ENCODE measurements around the gene COX5A.

COX5A gene

DNA sequence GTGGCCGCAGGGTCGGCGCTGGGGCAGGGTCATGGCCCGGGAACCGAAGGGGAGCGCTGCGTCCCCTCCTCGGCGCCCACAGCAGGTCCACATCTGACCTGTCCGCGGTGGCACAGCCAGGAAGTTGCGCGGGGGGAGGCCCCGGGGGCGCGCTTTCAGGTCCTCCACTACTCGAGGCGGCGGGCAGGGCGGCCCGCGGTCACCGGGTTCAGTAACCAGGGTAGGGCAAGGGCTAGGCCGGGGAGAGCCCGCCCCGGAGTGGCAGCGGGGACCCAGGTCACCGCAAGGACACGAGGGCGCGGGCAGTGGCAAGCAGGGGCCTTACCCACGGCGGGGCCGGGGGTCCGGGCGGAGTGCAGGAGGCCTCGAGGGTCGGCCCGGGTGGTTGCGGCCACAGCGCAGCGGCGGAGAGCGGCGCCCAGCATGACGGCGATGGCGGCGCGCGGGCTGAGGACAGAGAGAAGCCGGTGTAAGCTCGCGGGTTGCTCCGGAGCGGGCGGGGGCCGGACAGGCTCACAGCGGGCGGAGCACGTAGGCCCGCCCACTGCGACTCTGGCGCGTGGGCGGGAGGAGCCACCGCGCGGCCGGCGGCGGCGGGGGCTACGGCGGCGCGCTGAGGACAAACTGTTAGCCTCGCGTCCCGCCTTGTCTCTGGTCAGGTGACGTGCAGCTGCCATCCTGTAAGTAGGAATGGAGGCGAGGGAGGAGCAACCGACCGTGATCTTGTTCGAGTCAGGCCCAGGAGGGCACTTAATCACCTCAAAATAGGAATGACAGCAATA lies at the start of gene COX5A:
TSS of gene COX5A (minus strand) at position 484 of the 782 bp plus-strand sequence. CDS start at position 425, 59 bp downstream.
- DNase-seq = peak in 55 of 56 donors; percentile 58 to 96 (median 88)

GRCh38 chr15:74983725-74984231 lies 45.9 kb upstream of the COX5A start:
- DNase-seq = no peak

- DNase-seq = no peak
Observed at GRCh38 chr15:74982183-74982582, 44.3 kb upstream of the COX5A start.

GRCh38 chr15:74978503-74978902 lies 40.6 kb upstream of the COX5A start:
- peak in 14 of 56 donors; percentile 9 to 60 (median 21) for DNase-seq

DNA sequence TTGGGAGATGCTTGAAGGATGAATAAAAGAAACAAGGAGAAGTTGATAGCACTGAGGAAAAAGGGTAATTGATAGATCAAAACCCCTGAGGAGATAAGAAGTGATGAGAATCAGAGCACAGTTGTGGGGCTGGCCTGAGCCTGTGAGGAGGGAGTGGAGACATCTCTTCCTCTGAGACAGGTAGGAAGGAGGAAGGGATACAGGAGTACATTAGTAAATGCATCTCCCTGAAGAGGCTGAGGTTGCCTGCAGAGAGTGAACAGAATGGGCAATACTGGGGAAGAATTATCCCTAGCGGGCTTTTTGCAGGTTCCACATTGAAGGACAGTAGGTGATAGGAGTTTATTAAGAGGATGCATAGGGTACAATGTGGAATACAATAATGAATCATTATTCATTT lies 40.2 kb upstream of the COX5A start:
- no peak for DNase-seq

DNA sequence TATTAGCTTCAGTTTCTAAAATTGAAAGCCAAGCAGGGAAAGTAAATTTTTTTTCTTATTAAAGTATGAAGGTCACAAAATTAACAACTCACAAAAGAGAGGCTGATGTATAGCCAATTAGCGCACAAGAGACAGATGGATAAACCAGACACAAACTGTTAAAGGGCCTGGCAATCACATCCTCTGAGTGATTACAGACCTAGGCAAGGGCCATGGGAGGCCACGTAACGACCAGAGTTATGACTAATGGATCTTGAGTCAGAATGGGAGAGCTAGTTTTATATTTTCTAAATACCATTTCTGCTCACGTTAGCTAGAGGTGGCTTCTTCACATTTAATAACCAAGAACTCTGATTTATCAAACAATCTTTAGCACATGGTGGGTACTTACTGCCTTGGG lies 39.7 kb upstream of the COX5A start:
- DNase-seq = no peak

DNA sequence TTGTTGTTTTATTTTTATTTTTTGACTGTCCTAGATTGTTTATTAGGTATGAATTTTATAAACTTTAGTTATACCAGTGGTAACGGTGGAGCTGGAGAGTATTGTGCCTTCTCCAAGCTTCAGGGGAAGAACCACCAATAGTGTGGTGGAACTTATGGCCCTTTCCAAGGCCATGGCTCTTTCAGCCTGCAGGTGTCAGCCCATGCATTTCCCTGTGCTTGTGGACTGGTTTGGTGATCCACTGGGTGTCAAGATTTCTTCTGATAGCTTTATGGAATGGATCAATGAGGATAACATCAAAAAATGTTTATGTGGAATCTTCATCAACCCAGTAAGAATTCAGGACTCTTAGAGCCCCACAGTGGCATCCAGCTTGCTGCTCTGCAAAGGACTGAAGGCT lies 38.3 kb upstream of the COX5A start:
- DNase-seq = no peak

- DNase-seq = no peak
Observed at GRCh38 chr15:74967670-74968069, 29.8 kb upstream of the COX5A start.

DNA sequence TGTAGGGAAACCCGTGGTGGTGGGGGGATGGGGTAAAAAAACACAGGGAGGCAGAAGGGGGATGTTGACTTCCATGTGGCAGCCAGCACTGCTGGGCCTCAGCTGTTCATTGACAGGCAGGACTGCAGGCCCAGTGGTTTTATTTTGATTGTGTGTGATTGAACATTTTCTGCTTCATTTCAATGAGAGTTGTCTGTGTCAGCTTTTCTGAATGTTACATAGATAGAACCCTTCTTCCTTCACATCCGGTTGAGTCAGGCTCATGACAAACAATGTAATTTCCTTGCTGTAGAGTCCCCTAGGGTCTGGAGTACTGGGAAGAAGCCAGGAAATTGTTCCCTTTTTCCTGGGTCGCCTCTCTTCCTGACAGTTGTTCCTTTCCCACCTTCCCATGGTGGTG lies 26.9 kb upstream of the COX5A start:
- DNase-seq = no peak

- DNase-seq = no peak
Observed at GRCh38 chr15:74963213-74963612, 25.3 kb upstream of the COX5A start.

DNA sequence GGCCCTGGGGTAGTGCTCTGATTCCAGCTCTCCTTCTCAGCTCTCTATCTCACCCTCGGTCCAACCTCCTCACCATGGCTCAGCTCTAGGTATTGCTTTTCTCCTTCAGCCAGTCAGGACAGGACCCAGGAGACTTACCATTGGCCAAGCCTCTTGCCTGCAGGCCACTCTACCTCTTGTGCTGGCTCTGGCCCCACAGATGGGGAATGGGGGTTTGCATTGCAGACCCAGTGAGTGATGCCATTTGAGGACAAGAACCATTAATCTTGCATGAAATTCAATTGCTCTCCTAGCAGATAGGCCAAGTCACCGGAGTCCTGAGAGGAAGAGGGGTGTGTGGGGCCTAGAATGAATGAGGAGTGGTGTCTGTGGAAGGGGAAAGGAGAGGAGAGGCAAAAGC lies 24.8 kb upstream of the COX5A start:
- DNase-seq = no peak

DNA sequence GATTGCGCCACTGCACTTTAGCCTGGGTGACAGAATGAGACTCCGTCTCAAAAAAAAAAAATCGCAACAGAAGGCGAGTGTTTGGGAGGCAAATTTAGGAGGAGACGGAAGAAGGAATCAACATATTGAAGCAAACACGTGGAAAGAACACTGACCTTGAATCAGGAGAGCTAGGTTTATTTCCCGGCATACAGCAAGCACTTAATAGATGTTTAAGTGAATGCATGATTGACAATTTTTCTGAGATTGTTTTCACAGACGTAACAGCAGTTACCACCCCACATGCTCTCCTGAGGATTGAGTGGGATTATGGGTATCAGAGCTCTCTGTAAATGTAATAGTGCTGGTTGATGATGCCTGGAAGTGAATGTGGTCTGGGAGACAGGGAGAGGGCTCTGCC lies 24.3 kb upstream of the COX5A start:
- DNase-seq = no peak

GRCh38 chr15:74961616-74962015 lies 23.7 kb upstream of the COX5A start:
- DNase-seq = no peak

- DNase-seq = no peak
Observed at GRCh38 chr15:74960995-74961588, 23.2 kb upstream of the COX5A start.

- no peak for DNase-seq
Observed at GRCh38 chr15:74960286-74960685, 22.4 kb upstream of the COX5A start.

DNA sequence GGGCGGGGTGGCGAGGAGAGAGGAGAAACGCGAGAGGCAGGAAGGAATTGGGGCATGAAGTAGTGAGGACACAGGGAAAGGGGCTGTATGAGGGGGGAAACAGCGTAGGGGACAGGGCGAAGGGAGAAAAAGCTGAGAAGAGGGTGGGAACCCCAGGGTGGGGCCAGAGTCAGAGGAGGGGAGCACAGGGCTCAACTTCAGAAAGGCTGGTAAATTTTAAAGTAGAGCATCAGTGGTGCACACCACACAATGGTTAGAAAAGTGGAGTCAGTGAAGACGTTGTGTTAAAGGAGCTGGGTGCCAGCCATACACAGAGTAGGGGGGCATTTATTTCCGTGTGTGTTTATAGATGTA lies 21.7 kb upstream of the COX5A start:
- no peak for DNase-seq

- DNase-seq = no peak
Observed at GRCh38 chr15:74958908-74959585, 21.2 kb upstream of the COX5A start.

GRCh38 chr15:74958320-74958907 lies 20.5 kb upstream of the COX5A start:
- peak in 1 of 56 donors; percentile 10 for DNase-seq

DNA sequence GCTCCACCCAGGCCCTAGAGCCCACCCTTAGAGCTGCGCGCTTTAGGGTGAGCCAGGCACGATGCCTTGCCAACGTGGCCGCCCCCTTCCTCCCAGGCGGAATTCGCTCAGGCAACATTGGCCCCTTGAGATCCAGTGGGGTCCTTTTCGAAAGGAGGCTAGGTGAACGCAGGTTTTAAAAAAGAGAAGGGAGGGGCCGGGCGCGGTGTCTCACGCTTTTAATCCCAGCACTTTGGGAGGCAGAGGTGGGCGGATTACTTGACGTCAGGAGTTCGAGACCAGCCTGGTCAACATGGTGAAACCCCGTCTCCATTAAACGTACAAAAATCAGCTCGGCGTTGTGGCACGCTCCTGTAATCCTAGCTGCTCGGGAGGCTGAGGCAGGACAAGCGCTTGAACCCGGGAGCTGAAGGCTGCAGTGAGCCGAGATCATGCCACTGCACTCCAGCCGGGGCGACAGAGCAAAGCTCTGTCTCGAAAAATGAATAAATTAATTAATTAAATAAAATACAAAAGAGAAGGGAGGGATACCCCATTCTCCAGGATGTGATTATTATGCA lies 19.7 kb upstream of the COX5A start:
- no peak for DNase-seq

GRCh38 chr15:74956648-74957475 lies 19.0 kb upstream of the COX5A start, which contains the start of gene RPP25:
TSS of gene RPP25 (minus strand) at chr15:74956772. CDS start at chr15:74956583, 189 bp downstream.
- peak in 38 of 56 donors; percentile 14 to 68 (median 39) for DNase-seq

All from amygdala (tissue), 56 donors.